GM23338 (cell line): ENCODE results near the gene MYO1E.

ENCODE experiments used
- CREB1 ChIP-seq: fragments of 250-450 bp; sonication (Bioruptor Pico); IDR thresholded peaks from 2 replicates; pipeline ENCODE4 v1.5.0; 2020; ENCODE audit warnings: low read depth, mild to moderate bottlenecking, moderate library complexity
- EZH2 ChIP-seq: fragments of 200-600 bp; sonication (generic); IDR thresholded peaks from one replicate; pipeline ENCODE4 v1.8.0; 2017; ENCODE audit warnings: antibody characterized with exemption, mild to moderate bottlenecking, low read depth; ENCODE audit not compliant: unreplicated experiment
- EZH2phosphoT487 ChIP-seq: fragments of 200-600 bp; sonication (generic); IDR thresholded peaks from one replicate; pipeline ENCODE4 v1.8.1; 2018; ENCODE audit warnings: antibody characterized with exemption; ENCODE audit not compliant: unreplicated experiment
- POLR2AphosphoS5 ChIP-seq: IDR thresholded peaks from 2 replicates; pipeline ENCODE4 v1.6.1; 2016; ENCODE audit warnings: antibody characterized with exemption, low read depth
- ZNF331 ChIP-seq: fragments of 250-450 bp; sonication (Bioruptor Pico); IDR thresholded peaks from 2 replicates; pipeline ENCODE4 v1.5.0; 2020; ENCODE audit warnings: low read depth, mild to moderate bottlenecking, moderate library complexity
- TF ChIP-seq, protein P1 (sequence below): IDR thresholded peaks from one replicate; pipeline ENCODE4 v1.6.1; 2018; ENCODE audit warnings: antibody characterized with exemption; ENCODE audit not compliant: unreplicated experiment
- TF ChIP-seq, protein P2 (sequence below), 2 experiments: fragments of 200-600 bp in 1 of 2; sonication (generic) in 1 of 2; conservative IDR thresholded peaks; 2 replicates each; pipeline versions ENCODE4 v1.5.1 to v1.6.1; 2016 to 2017; ENCODE audit warnings: antibody characterized with exemption in 2 of 2, low read depth in 2 of 2, mild to moderate bottlenecking in 2 of 2, moderate library complexity in 1 of 2
- TF ChIP-seq, protein P3 (sequence below): IDR thresholded peaks from 2 replicates; pipeline ENCODE4 v1.6.1; 2016; ENCODE audit warnings: antibody characterized with exemption

DNA sequence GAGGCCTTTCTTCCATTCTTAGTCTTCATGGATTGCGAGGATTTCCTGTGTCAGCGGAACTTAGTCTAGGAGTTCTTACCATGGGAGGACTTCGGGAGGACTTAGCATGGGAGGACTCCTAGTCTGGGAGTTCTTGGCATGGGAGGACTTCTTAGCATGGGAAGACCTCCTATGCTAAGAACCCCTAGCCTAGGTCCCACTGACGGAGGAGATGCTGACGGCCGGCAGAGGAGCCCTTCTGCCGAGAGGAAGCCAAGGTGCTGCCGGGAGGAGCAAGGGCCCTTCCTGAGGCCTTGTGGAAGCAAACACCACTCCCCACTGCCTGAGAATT is 201.6 kb downstream of the MYO1E start:
- TF ChIP-seq, protein P1, sequence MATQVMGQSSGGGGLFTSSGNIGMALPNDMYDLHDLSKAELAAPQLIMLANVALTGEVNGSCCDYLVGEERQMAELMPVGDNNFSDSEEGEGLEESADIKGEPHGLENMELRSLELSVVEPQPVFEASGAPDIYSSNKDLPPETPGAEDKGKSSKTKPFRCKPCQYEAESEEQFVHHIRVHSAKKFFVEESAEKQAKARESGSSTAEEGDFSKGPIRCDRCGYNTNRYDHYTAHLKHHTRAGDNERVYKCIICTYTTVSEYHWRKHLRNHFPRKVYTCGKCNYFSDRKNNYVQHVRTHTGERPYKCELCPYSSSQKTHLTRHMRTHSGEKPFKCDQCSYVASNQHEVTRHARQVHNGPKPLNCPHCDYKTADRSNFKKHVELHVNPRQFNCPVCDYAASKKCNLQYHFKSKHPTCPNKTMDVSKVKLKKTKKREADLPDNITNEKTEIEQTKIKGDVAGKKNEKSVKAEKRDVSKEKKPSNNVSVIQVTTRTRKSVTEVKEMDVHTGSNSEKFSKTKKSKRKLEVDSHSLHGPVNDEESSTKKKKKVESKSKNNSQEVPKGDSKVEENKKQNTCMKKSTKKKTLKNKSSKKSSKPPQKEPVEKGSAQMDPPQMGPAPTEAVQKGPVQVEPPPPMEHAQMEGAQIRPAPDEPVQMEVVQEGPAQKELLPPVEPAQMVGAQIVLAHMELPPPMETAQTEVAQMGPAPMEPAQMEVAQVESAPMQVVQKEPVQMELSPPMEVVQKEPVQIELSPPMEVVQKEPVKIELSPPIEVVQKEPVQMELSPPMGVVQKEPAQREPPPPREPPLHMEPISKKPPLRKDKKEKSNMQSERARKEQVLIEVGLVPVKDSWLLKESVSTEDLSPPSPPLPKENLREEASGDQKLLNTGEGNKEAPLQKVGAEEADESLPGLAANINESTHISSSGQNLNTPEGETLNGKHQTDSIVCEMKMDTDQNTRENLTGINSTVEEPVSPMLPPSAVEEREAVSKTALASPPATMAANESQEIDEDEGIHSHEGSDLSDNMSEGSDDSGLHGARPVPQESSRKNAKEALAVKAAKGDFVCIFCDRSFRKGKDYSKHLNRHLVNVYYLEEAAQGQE: no peak
- TF ChIP-seq, protein P2, sequence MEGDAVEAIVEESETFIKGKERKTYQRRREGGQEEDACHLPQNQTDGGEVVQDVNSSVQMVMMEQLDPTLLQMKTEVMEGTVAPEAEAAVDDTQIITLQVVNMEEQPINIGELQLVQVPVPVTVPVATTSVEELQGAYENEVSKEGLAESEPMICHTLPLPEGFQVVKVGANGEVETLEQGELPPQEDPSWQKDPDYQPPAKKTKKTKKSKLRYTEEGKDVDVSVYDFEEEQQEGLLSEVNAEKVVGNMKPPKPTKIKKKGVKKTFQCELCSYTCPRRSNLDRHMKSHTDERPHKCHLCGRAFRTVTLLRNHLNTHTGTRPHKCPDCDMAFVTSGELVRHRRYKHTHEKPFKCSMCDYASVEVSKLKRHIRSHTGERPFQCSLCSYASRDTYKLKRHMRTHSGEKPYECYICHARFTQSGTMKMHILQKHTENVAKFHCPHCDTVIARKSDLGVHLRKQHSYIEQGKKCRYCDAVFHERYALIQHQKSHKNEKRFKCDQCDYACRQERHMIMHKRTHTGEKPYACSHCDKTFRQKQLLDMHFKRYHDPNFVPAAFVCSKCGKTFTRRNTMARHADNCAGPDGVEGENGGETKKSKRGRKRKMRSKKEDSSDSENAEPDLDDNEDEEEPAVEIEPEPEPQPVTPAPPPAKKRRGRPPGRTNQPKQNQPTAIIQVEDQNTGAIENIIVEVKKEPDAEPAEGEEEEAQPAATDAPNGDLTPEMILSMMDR (conservative IDR thresholded peaks at IDR 0.05; ENCODE audit: low read depth in 2 of 2): no peak
- TF ChIP-seq POLR2AphosphoS5 (no peak), CREB1 (CRISPR knock-in tag) (no peak), EZH2 (no peak), EZH2phosphoT487 (no peak), ZNF331 (CRISPR knock-in tag) (no peak)
- TF ChIP-seq, protein P3, sequence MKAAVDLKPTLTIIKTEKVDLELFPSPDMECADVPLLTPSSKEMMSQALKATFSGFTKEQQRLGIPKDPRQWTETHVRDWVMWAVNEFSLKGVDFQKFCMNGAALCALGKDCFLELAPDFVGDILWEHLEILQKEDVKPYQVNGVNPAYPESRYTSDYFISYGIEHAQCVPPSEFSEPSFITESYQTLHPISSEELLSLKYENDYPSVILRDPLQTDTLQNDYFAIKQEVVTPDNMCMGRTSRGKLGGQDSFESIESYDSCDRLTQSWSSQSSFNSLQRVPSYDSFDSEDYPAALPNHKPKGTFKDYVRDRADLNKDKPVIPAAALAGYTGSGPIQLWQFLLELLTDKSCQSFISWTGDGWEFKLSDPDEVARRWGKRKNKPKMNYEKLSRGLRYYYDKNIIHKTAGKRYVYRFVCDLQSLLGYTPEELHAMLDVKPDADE: no peak
